Panc1 (cell line): ENCODE measurements around the gene CFAP77.

Experiments
- POLR2AphosphoS5 ChIP-seq: IDR thresholded peaks from 2 replicates; pipeline ENCODE4 v1.6.1; 2012; ENCODE audit warnings: mild to moderate bottlenecking, low read depth, low read length, moderate library complexity
- TF ChIP-seq, protein P1 (sequence below): fragments of 450-650 bp; IDR thresholded peaks from 2 replicates; pipeline ENCODE4 v1.5.1; 2017; ENCODE audit warnings: mild to moderate bottlenecking
- TF ChIP-seq, protein P2 (sequence below), 2 experiments: IDR thresholded peaks; 2 replicates each; pipeline ENCODE4 v1.6.1; 2011 to 2012; ENCODE audit warnings: low read depth in 2 of 2, control low read depth in 1 of 2, low read length in 1 of 2, mild to moderate bottlenecking in 1 of 2, moderate library complexity in 1 of 2; ENCODE audit not compliant: insufficient read depth in 1 of 2

DNA sequence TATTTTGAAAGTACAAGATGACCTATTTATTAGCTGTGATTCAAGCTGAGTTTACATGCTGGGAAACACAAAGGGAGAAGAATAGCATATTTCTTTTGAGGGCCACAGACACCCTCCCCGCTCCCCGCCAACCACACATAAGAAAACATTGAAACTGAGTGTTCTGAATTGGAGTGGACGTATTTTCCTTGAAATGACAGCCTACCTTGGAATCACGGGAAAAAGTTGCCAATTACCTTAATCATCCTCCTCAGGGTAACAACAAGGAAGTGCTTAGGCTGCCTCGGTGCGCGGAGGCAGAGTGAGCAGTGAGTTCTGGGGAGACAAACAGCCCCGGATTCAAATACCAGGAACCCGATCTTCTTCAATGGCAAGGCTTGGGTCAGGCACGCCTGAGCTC, 31.4 kb downstream of the CFAP77 start:
- TF ChIP-seq, protein P1, sequence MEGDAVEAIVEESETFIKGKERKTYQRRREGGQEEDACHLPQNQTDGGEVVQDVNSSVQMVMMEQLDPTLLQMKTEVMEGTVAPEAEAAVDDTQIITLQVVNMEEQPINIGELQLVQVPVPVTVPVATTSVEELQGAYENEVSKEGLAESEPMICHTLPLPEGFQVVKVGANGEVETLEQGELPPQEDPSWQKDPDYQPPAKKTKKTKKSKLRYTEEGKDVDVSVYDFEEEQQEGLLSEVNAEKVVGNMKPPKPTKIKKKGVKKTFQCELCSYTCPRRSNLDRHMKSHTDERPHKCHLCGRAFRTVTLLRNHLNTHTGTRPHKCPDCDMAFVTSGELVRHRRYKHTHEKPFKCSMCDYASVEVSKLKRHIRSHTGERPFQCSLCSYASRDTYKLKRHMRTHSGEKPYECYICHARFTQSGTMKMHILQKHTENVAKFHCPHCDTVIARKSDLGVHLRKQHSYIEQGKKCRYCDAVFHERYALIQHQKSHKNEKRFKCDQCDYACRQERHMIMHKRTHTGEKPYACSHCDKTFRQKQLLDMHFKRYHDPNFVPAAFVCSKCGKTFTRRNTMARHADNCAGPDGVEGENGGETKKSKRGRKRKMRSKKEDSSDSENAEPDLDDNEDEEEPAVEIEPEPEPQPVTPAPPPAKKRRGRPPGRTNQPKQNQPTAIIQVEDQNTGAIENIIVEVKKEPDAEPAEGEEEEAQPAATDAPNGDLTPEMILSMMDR, result no peak
- TF ChIP-seq, protein P2, sequence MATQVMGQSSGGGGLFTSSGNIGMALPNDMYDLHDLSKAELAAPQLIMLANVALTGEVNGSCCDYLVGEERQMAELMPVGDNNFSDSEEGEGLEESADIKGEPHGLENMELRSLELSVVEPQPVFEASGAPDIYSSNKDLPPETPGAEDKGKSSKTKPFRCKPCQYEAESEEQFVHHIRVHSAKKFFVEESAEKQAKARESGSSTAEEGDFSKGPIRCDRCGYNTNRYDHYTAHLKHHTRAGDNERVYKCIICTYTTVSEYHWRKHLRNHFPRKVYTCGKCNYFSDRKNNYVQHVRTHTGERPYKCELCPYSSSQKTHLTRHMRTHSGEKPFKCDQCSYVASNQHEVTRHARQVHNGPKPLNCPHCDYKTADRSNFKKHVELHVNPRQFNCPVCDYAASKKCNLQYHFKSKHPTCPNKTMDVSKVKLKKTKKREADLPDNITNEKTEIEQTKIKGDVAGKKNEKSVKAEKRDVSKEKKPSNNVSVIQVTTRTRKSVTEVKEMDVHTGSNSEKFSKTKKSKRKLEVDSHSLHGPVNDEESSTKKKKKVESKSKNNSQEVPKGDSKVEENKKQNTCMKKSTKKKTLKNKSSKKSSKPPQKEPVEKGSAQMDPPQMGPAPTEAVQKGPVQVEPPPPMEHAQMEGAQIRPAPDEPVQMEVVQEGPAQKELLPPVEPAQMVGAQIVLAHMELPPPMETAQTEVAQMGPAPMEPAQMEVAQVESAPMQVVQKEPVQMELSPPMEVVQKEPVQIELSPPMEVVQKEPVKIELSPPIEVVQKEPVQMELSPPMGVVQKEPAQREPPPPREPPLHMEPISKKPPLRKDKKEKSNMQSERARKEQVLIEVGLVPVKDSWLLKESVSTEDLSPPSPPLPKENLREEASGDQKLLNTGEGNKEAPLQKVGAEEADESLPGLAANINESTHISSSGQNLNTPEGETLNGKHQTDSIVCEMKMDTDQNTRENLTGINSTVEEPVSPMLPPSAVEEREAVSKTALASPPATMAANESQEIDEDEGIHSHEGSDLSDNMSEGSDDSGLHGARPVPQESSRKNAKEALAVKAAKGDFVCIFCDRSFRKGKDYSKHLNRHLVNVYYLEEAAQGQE (IDR thresholded peaks at IDR 0.05; ENCODE audit: insufficient read depth in 1 of 2, low read depth in 2 of 2, low read length in 1 of 2), result no peak
- no peak for TF ChIP-seq POLR2AphosphoS5
